Liver (tissue), 9 donors: ENCODE results near the gene VPS13C. TPM values are rescaled to one million over a fixed set of nuclear protein-coding genes. Genes with fewer than 3 reads are reported as not detected.

Source experiments
- DNase-seq: peaks from one replicate; pipeline ENCODE4 v3.0.0-alpha.2; 2017; ENCODE audit warnings: low spot score
- H3K27ac ChIP-seq, 2 donors: one replicate each; pipeline ENCODE4 v1.7.0; 2013; ENCODE audit warnings: inconsistent platforms in 2 of 2, low read length in 2 of 2, control low read depth in 1 of 2, low read depth in 1 of 2, mild to moderate bottlenecking in 1 of 2
- H3K27me3 ChIP-seq, 4 donors: one replicate each; pipeline versions ENCODE4 v1.6.1 to v1.7.0; 2013; ENCODE audit warnings: low read length in 3 of 4, inconsistent platforms in 1 of 4, mild to moderate bottlenecking in 1 of 4, moderate library complexity in 1 of 4; ENCODE audit not compliant: control insufficient read depth in 4 of 4, insufficient read depth in 4 of 4
- H3K36me3 ChIP-seq, 4 donors: one replicate each; pipeline versions ENCODE4 v1.6.1 to v1.7.0; 2013; ENCODE audit warnings: low read length in 3 of 4, mild to moderate bottlenecking in 3 of 4, low read depth in 1 of 4, moderate library complexity in 1 of 4; ENCODE audit not compliant: control insufficient read depth in 4 of 4, insufficient read depth in 3 of 4
- H3K4me1 ChIP-seq, 4 donors: one replicate each; pipeline versions ENCODE4 v1.6.1 to v1.7.0; 2013; ENCODE audit warnings: low read length in 3 of 4, mild to moderate bottlenecking in 3 of 4, moderate library complexity in 1 of 4; ENCODE audit not compliant: control insufficient read depth in 4 of 4, insufficient read depth in 4 of 4
- H3K4me3 ChIP-seq, 3 donors: one replicate each; pipeline versions ENCODE4 v1.6.1 to v1.7.0; 2013; ENCODE audit warnings: low read length in 3 of 3, control low read depth in 1 of 3, low read depth in 1 of 3, mild to moderate bottlenecking in 1 of 3
- H3K9ac ChIP-seq, 2 donors: one replicate each; pipeline ENCODE4 v1.7.0; 2013; ENCODE audit warnings: low read length in 2 of 2, mild to moderate bottlenecking in 2 of 2, moderate library complexity in 2 of 2, control low read depth in 1 of 2, low read depth in 1 of 2
- H3K9me3 ChIP-seq, 4 donors: one replicate each; pipeline versions ENCODE4 v1.6.1 to v1.7.0; 2013; ENCODE audit warnings: low read length in 3 of 4; ENCODE audit not compliant: control insufficient read depth in 4 of 4
- EGR1 ChIP-seq, 2 donors: IDR thresholded peaks; 2 replicates each; pipeline ENCODE4 v1.6.1; 2016 to 2018; ENCODE audit warnings: antibody characterized with exemption in 2 of 2, low read depth in 2 of 2
- FOXA1 ChIP-seq: IDR thresholded peaks from 2 replicates; pipeline ENCODE4 v1.6.1; 2016; ENCODE audit warnings: antibody characterized with exemption
- FOXA2 ChIP-seq: IDR thresholded peaks from 2 replicates; pipeline ENCODE4 v1.6.1; 2016; ENCODE audit warnings: antibody characterized with exemption
- GABPA ChIP-seq, 2 donors: IDR thresholded peaks in 1 of 2; conservative IDR thresholded peaks in 1 of 2; 2 replicates each; pipeline ENCODE4 v1.6.1; 2016; ENCODE audit warnings: antibody characterized with exemption in 2 of 2, mild to moderate bottlenecking in 1 of 2, moderate library complexity in 1 of 2
- HNF4A ChIP-seq, 2 donors: conservative IDR thresholded peaks; 2 replicates each; pipeline ENCODE4 v1.6.1; 2016; ENCODE audit warnings: antibody characterized with exemption in 2 of 2, mild to moderate bottlenecking in 2 of 2
- HNF4G ChIP-seq: IDR thresholded peaks from 2 replicates; pipeline ENCODE4 v1.6.1; 2016; ENCODE audit warnings: antibody characterized with exemption
- NR2F2 ChIP-seq: IDR thresholded peaks from 2 replicates; pipeline ENCODE4 v1.6.1; 2016; ENCODE audit warnings: antibody characterized with exemption
- RAD21 ChIP-seq, 2 donors: IDR thresholded peaks; 2 replicates each; pipeline ENCODE4 v1.6.1; 2016; ENCODE audit warnings: antibody characterized with exemption in 2 of 2, mild to moderate bottlenecking in 2 of 2
- RXRA ChIP-seq, 2 donors: IDR thresholded peaks; 2 replicates each; pipeline ENCODE4 v1.6.1; 2017 to 2018; ENCODE audit warnings: antibody characterized with exemption in 2 of 2, mild to moderate bottlenecking in 1 of 2
- SP1 ChIP-seq: IDR thresholded peaks from 2 replicates; pipeline ENCODE4 v1.6.1; 2018; ENCODE audit warnings: antibody characterized with exemption, mild to moderate bottlenecking
- YY1 ChIP-seq: IDR thresholded peaks from 2 replicates; pipeline ENCODE4 v1.6.1; 2016; ENCODE audit warnings: antibody characterized with exemption, mild to moderate bottlenecking
- WGBS: extraction: QIAGEN DNeasy Blood & Tissue Kit; methylation state at CpG from one replicate; pipeline ENCODE4 v1.1.7; 2013; 5-methylcytosine and 5-hydroxymethylcytosine counted together
- polyA plus RNA-seq, 2 donors: library from polyadenylated mRNA; stranded (reverse) in 1 of 2; unstranded in 1 of 2; fragments of 200-250 nt in 1 of 2; fragments of >200 nt in 1 of 2; fragmentation: Nextera tagmentation in 1 of 2; extraction: Ambion mirVana in 1 of 2; gene quantifications; one replicate each; pipeline versions ENCODE4 v1.2.1 to v1.2.3, GENCODE V29; 2013 to 2015
- total RNA-seq, 2 donors: library from RNA; depleted of rRNA; stranded (reverse); fragments of >200 nt; gene quantifications; one replicate each; pipeline ENCODE4 v1.2.3, GENCODE V29; 2014
- TF ChIP-seq, protein P1 (sequence below): IDR thresholded peaks from 2 replicates; pipeline ENCODE4 v1.6.1; 2016; ENCODE audit warnings: antibody characterized with exemption, mild to moderate bottlenecking
- TF ChIP-seq, protein P2 (sequence below): fragments of 150-350 bp; IDR thresholded peaks from 2 replicates; pipeline ENCODE4 v1.5.1; 2017; ENCODE audit warnings: improper control_type of control experiment, low read depth, low read length; ENCODE audit not compliant: missing input control
- TF ChIP-seq, protein P3 (sequence below): IDR thresholded peaks from 2 replicates; pipeline ENCODE4 v1.6.1; 2016; ENCODE audit warnings: antibody characterized with exemption
- TF ChIP-seq, protein P4 (sequence below): IDR thresholded peaks from 2 replicates; pipeline ENCODE4 v1.6.1; 2016; ENCODE audit warnings: antibody characterized with exemption
- TF ChIP-seq, protein P5 (sequence below): IDR thresholded peaks from 2 replicates; pipeline ENCODE4 v1.6.1; 2016; ENCODE audit warnings: antibody characterized with exemption
- donor health status: healthy.
- donor health status: healthy.
- donor health status: healthy.
- donor health status: healthy.
- donor health status: healthy.

Gene VPS13C
- total and polyA plus RNA-seq, 4 donors = 5.4 to 42.0 (median 17.4) TPM

DNA sequence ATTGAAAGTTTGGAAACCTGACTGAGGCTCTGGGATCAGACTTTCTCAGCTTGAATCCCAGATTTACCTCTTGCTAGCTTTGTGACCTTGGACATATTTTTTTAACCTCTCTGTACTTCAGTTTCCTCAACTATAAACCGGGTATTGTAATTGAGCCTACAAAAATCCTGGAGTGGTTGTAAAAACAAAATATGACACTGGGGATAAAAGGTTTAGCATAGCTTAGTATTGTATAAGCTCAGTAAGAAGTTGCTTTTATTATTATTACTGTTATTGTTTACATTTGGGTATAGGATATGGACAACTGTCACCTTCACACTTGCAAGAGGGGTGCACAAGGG is 28.1 kb upstream of the VPS13C start (continued):
- TF ChIP-seq EGR1 (IDR thresholded peaks at IDR 0.05; ENCODE audit: low read depth in 2 of 2) (no peak), NR2F2 (no peak), FOXA2 (no peak)
- TF ChIP-seq, protein P1, sequence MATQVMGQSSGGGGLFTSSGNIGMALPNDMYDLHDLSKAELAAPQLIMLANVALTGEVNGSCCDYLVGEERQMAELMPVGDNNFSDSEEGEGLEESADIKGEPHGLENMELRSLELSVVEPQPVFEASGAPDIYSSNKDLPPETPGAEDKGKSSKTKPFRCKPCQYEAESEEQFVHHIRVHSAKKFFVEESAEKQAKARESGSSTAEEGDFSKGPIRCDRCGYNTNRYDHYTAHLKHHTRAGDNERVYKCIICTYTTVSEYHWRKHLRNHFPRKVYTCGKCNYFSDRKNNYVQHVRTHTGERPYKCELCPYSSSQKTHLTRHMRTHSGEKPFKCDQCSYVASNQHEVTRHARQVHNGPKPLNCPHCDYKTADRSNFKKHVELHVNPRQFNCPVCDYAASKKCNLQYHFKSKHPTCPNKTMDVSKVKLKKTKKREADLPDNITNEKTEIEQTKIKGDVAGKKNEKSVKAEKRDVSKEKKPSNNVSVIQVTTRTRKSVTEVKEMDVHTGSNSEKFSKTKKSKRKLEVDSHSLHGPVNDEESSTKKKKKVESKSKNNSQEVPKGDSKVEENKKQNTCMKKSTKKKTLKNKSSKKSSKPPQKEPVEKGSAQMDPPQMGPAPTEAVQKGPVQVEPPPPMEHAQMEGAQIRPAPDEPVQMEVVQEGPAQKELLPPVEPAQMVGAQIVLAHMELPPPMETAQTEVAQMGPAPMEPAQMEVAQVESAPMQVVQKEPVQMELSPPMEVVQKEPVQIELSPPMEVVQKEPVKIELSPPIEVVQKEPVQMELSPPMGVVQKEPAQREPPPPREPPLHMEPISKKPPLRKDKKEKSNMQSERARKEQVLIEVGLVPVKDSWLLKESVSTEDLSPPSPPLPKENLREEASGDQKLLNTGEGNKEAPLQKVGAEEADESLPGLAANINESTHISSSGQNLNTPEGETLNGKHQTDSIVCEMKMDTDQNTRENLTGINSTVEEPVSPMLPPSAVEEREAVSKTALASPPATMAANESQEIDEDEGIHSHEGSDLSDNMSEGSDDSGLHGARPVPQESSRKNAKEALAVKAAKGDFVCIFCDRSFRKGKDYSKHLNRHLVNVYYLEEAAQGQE = no peak

DNA sequence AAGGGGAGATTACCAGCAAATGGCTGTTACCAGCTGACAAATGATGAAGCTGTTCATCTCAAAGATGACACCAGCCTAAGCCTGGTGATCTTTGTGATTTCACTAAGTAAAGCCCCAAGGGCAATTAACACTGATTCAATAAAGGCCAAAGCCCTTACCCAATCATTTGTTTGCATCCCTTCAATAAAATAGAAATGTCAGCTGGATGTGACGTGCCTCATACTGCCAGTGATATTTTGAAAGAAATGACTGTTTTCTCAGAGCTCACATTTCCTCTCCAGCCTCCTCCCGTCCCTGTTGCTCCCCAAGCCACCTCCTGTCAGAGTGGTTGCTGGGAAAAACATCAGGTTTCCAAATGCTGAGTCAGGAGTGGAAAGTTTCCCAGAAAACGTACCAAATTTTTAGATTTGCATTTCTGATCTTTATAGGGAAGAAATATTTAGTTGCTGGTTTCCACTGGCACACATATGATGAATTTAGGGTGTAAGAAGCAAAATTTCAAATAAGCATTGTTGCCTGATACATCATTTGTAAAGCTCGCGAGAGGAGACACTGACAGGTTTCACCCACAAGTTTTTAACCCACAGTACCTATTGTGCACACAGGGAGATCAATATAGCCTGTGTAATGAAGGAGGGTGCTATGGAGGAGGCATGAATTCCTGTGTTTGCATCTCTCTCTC is 27.6 kb upstream of the VPS13C start:
- H3K27ac ChIP-seq = peak overlapping the region in 1 of 2 donors; percentile 14
- WGBS = 24% methylated on average over 5 of the region's 5 CpGs
- TF ChIP-seq SP1 (no peak), GABPA (IDR thresholded peaks at IDR 0.05 in 1 of 2, conservative IDR thresholded peaks at IDR 0.05 in 1 of 2) (no peak), YY1 (no peak), HNF4G (no peak), HNF4A (conservative IDR thresholded peaks at IDR 0.05) (peak in 1 of 2 donors; percentile 15), EGR1 (IDR thresholded peaks at IDR 0.05; ENCODE audit: low read depth in 2 of 2) (no peak), RAD21 (IDR thresholded peaks at IDR 0.05) (peak; percentile 8 to 12)
- TF ChIP-seq, protein P2, sequence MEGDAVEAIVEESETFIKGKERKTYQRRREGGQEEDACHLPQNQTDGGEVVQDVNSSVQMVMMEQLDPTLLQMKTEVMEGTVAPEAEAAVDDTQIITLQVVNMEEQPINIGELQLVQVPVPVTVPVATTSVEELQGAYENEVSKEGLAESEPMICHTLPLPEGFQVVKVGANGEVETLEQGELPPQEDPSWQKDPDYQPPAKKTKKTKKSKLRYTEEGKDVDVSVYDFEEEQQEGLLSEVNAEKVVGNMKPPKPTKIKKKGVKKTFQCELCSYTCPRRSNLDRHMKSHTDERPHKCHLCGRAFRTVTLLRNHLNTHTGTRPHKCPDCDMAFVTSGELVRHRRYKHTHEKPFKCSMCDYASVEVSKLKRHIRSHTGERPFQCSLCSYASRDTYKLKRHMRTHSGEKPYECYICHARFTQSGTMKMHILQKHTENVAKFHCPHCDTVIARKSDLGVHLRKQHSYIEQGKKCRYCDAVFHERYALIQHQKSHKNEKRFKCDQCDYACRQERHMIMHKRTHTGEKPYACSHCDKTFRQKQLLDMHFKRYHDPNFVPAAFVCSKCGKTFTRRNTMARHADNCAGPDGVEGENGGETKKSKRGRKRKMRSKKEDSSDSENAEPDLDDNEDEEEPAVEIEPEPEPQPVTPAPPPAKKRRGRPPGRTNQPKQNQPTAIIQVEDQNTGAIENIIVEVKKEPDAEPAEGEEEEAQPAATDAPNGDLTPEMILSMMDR = no peak
- H3K36me3 ChIP-seq = no peaks in the 10 kb centered on the region
- H3K9ac ChIP-seq = no peak overlapping the region
- no peaks in the 10 kb centered on the region for H3K9me3 ChIP-seq
- DNase-seq = no peak
- H3K27me3 ChIP-seq = no peaks in the 10 kb centered on the region
- no peaks in the 10 kb centered on the region for H3K4me1 ChIP-seq
- H3K4me3 ChIP-seq = no peak overlapping the region

DNA sequence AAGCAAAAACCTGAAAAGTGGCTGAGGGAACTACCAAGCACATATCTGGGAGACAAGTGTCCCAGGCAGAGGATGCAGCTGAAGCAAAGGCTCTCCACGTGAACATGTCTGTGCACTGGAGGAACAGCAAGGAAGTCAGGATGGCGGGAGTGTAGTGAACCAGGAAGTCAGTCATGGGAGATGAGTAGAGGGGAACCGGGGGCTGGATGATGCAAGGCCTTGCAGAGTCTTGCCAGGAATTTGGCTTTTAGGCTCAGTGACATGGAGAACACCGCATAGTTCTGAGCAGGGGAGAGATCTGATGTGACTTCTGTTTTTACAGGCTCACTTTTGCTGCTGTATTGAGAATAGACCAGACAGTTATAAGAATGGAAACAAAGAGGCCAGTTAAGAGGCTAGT is 25.5 kb upstream of the VPS13C start:
- no peak for DNase-seq
- Histone ChIP-seq H3K36me3 (no peaks in the 10 kb centered on the region), H3K4me1 (no peaks in the 10 kb centered on the region), H3K9ac (no peak overlapping the region), H3K27ac (no peak overlapping the region), H3K9me3 (no peaks in the 10 kb centered on the region), H3K4me3 (no peak overlapping the region), H3K27me3 (no peaks in the 10 kb centered on the region)
- WGBS = 78% methylated on average over 4 of the region's 4 CpGs
- TF ChIP-seq FOXA1 (no peak), RAD21 (IDR thresholded peaks at IDR 0.05) (no peak), SP1 (no peak), HNF4G (no peak), NR2F2 (no peak), HNF4A (conservative IDR thresholded peaks at IDR 0.05) (no peak), YY1 (no peak), FOXA2 (no peak), RXRA (IDR thresholded peaks at IDR 0.05) (no peak)
- TF ChIP-seq, protein P1 = no peak
- TF ChIP-seq, protein P3, sequence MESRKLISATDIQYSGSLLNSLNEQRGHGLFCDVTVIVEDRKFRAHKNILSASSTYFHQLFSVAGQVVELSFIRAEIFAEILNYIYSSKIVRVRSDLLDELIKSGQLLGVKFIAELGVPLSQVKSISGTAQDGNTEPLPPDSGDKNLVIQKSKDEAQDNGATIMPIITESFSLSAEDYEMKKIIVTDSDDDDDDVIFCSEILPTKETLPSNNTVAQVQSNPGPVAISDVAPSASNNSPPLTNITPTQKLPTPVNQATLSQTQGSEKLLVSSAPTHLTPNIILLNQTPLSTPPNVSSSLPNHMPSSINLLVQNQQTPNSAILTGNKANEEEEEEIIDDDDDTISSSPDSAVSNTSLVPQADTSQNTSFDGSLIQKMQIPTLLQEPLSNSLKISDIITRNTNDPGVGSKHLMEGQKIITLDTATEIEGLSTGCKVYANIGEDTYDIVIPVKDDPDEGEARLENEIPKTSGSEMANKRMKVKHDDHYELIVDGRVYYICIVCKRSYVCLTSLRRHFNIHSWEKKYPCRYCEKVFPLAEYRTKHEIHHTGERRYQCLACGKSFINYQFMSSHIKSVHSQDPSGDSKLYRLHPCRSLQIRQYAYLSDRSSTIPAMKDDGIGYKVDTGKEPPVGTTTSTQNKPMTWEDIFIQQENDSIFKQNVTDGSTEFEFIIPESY = no peak
- TF ChIP-seq, protein P4, sequence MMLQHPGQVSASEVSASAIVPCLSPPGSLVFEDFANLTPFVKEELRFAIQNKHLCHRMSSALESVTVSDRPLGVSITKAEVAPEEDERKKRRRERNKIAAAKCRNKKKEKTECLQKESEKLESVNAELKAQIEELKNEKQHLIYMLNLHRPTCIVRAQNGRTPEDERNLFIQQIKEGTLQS = no peak
- TF ChIP-seq, protein P5, sequence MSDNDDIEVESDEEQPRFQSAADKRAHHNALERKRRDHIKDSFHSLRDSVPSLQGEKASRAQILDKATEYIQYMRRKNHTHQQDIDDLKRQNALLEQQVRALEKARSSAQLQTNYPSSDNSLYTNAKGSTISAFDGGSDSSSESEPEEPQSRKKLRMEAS = no peak
